ENCODE measurements around the gene LKAAEAR1. TPM values are rescaled to one million over a fixed set of nuclear protein-coding genes. Genes with fewer than 3 reads are reported as not detected.

LKAAEAR1 gene
- total RNA-seq, 2 experiments from 2014 or later: 0.47 to 0.50 TPM

- H3K27ac Mint-ChIP-seq: peak within 1 kb of the TSS; percentile 86
- peaks cover 5% of the 10 kb centered on the region for H3K36me3 Mint-ChIP-seq
- peak; percentile 72 for DNase-seq
- H3K4me3 Mint-ChIP-seq: peak within 1 kb of the TSS; percentile 92
- no peaks in the 10 kb centered on the region for H3K9me3 Mint-ChIP-seq
- H3K27me3 Mint-ChIP-seq: peaks cover 19% of the 10 kb centered on the region
- peaks cover 29% of the 10 kb centered on the region for H3K4me1 Mint-ChIP-seq
Measured at GRCh38 chr20:64079273-64080012, 4.8 kb downstream of the LKAAEAR1 start, which contains the start of gene RGS19. RGS19 (minus strand) TSS chr20:64079518; CDS start chr20:64076886, 2,632 bp downstream.

GRCh38 chr20:64078934-64079272 lies 5.3 kb downstream of the LKAAEAR1 start:
- Mint-ChIP-seq H3K4me1 (peaks cover 26% of the 10 kb centered on the region), H3K27ac (peak overlapping the region; percentile 86)

GRCh38 chr20:64077876-64078551 lies 6.2 kb downstream of the LKAAEAR1 start:
- Mint-ChIP-seq H3K4me3 (peak overlapping the region; percentile 92), H3K9me3 (no peaks in the 10 kb centered on the region), H3K27ac (peak overlapping the region; percentile 83), H3K4me1 (peaks cover 24% of the 10 kb centered on the region), H3K27me3 (peaks cover 16% of the 10 kb centered on the region), H3K36me3 (peaks cover 5% of the 10 kb centered on the region)
- DNase-seq: peak; percentile 66

More at GRCh38 chr20:64078934-64079272, 5.3 kb downstream of the LKAAEAR1 start:
- peaks cover 16% of the 10 kb centered on the region for H3K27me3 Mint-ChIP-seq
- H3K36me3 Mint-ChIP-seq: peaks cover 5% of the 10 kb centered on the region
- no peaks in the 10 kb centered on the region for H3K9me3 Mint-ChIP-seq
- peak overlapping the region; percentile 92 for H3K4me3 Mint-ChIP-seq
- no peak for DNase-seq

- Mint-ChIP-seq H3K4me3 (peak overlapping the region; percentile 92), H3K27ac (peak overlapping the region; percentile 83), H3K4me1 (peaks cover 21% of the 10 kb centered on the region)
Measured at GRCh38 chr20:64077541-64077875, 6.7 kb downstream of the LKAAEAR1 start.

GRCh38 chr20:64077094-64077493 lies 7.1 kb downstream of the LKAAEAR1 start:
- Mint-ChIP-seq H3K36me3 (peaks cover 5% of the 10 kb centered on the region), H3K9me3 (no peaks in the 10 kb centered on the region), H3K27ac (peak overlapping the region; percentile 83), H3K27me3 (peaks cover 8% of the 10 kb centered on the region), H3K4me3 (peak overlapping the region; percentile 92), H3K4me1 (peaks cover 18% of the 10 kb centered on the region)
- DNase-seq: peak; percentile 62

More at GRCh38 chr20:64077541-64077875, 6.7 kb downstream of the LKAAEAR1 start:
- no peak for DNase-seq
- Mint-ChIP-seq H3K27me3 (peaks cover 12% of the 10 kb centered on the region), H3K36me3 (peaks cover 5% of the 10 kb centered on the region), H3K9me3 (no peaks in the 10 kb centered on the region)

GRCh38 chr20:64076061-64076997 lies 7.9 kb downstream of the LKAAEAR1 start:
- Mint-ChIP-seq H3K27ac (peak overlapping the region; percentile 83), H3K27me3 (peaks cover under 1% of the 10 kb centered on the region), H3K36me3 (peaks cover 5% of the 10 kb centered on the region), H3K9me3 (no peaks in the 10 kb centered on the region), H3K4me1 (peaks cover 13% of the 10 kb centered on the region), H3K4me3 (peak overlapping the region; percentile 60)
- no peak for DNase-seq

GRCh38 chr20:64075556-64075955 lies 8.6 kb downstream of the LKAAEAR1 start:
- no peak for DNase-seq
- H3K4me1 Mint-ChIP-seq: peaks cover 11% of the 10 kb centered on the region
- peak overlapping the region; percentile 42 for H3K27ac Mint-ChIP-seq
- no peak overlapping the region for H3K4me3 Mint-ChIP-seq
- H3K9me3 Mint-ChIP-seq: no peaks in the 10 kb centered on the region
- H3K36me3 Mint-ChIP-seq: peaks cover 6% of the 10 kb centered on the region
- H3K27me3 Mint-ChIP-seq: no peaks in the 10 kb centered on the region

- no peak overlapping the region for H3K27ac Mint-ChIP-seq
- no peaks in the 10 kb centered on the region for H3K9me3 Mint-ChIP-seq
- H3K36me3 Mint-ChIP-seq: peaks cover 6% of the 10 kb centered on the region
- peaks cover 8% of the 10 kb centered on the region for H3K4me1 Mint-ChIP-seq
- DNase-seq: no peak
- no peaks in the 10 kb centered on the region for H3K27me3 Mint-ChIP-seq
- H3K4me3 Mint-ChIP-seq: no peak overlapping the region
Measured at GRCh38 chr20:64074963-64075362, 9.2 kb downstream of the LKAAEAR1 start.

- H3K27ac Mint-ChIP-seq: peak overlapping the region; percentile 54
- H3K36me3 Mint-ChIP-seq: peaks cover 6% of the 10 kb centered on the region
- no peak for DNase-seq
- H3K4me1 Mint-ChIP-seq: peaks cover 8% of the 10 kb centered on the region
- no peaks in the 10 kb centered on the region for H3K27me3 Mint-ChIP-seq
- no peak overlapping the region for H3K4me3 Mint-ChIP-seq
- H3K9me3 Mint-ChIP-seq: no peaks in the 10 kb centered on the region
Measured at GRCh38 chr20:64074184-64074789, 9.9 kb downstream of the LKAAEAR1 start.

- no peak overlapping the region for H3K4me3 Mint-ChIP-seq
- no peaks in the 10 kb centered on the region for H3K9me3 Mint-ChIP-seq
- H3K36me3 Mint-ChIP-seq: peaks cover 6% of the 10 kb centered on the region
- no peak for DNase-seq
- H3K27me3 Mint-ChIP-seq: no peaks in the 10 kb centered on the region
- H3K4me1 Mint-ChIP-seq: peaks cover 3% of the 10 kb centered on the region
- H3K27ac Mint-ChIP-seq: no peak overlapping the region
Measured at GRCh38 chr20:64073476-64074183, 10.6 kb downstream of the LKAAEAR1 start.

- no peak for DNase-seq
- no peaks in the 10 kb centered on the region for H3K27me3 Mint-ChIP-seq
- H3K9me3 Mint-ChIP-seq: no peaks in the 10 kb centered on the region
- H3K27ac Mint-ChIP-seq: no peak overlapping the region
- peaks cover 6% of the 10 kb centered on the region for H3K36me3 Mint-ChIP-seq
- H3K4me1 Mint-ChIP-seq: peaks cover 2% of the 10 kb centered on the region
- H3K4me3 Mint-ChIP-seq: no peak overlapping the region
Measured at GRCh38 chr20:64072498-64073063, 11.6 kb downstream of the LKAAEAR1 start.

GRCh38 chr20:64071341-64072332 lies 12.6 kb downstream of the LKAAEAR1 start:
- Mint-ChIP-seq H3K4me3 (no peak overlapping the region), H3K27ac (no peak overlapping the region), H3K36me3 (peaks cover 6% of the 10 kb centered on the region), H3K9me3 (no peaks in the 10 kb centered on the region), H3K4me1 (peaks cover 2% of the 10 kb centered on the region), H3K27me3 (no peaks in the 10 kb centered on the region)
- no peak for DNase-seq

Measured in activated naive CD8-positive, alpha-beta T cell treated with anti-CD3 and anti-CD28 coated beads for 36 hours (primary cell).